ENCODE results near the gene VPS33A. TPM values are rescaled to one million over a fixed set of nuclear protein-coding genes. Genes with fewer than 3 reads are reported as not detected.
A peak's percentile ranks its signal among the peaks of the same experiment; 100 is the strongest.

The VPS33A gene
- total and polyA plus RNA-seq, 2 of the 8 experiments (the other 6 are each of a cell fraction or from before 2014, with no cell fraction given) = 16.4 to 41.8 TPM

DNA sequence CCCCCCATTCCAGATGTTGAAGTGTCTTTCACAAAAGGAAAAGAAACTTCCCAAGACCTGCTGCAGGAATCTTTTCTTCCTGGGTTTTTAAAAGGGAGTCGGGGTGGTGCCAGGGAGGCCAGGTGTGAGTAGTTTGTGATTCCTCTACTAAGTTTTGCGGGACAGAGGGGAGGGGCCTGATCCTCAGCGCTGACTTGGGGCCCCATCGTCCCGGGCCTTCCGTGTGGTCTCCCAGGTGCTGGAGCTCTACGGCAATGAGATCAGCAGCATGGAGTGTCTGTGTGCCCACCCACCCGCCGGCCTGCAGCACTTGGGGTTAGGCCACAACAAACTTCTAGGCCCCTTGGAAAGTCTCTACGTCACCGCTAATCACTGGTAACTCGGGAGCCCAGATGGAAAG, 78.8 kb downstream of the VPS33A start:
- ChIA-PET POLR2A (ENCODE audit: partially characterized antibody) (no interaction called here), CTCF (ENCODE audit: partially characterized antibody) (interaction anchor here (0.6 to 1.6 kb wide), 6 partner anchors 15 to 65 kb away, joined by 3 to 5 read pairs (median 3); no protein-coding TSS in a partner anchor)
- Histone ChIP-seq H3K79me2 (ENCODE audit: control insufficient read depth in 1 of 2, insufficient read depth in 2 of 2, low read length in 2 of 2) (no peaks in the 10 kb centered on the region), H3K4me2 (ENCODE audit: insufficient read depth in 1 of 2, low read depth in 2 of 2, low read length in 2 of 2) (no peak overlapping the region), H3K36me3 (ENCODE audit: control insufficient read depth in 2 of 4, insufficient read depth in 4 of 4, low read length in 3 of 4) (no peaks in the 10 kb centered on the region), H2BK5ac (ENCODE audit: low read depth, low read length) (no peak overlapping the region), H2AK5ac (ENCODE audit: low read depth, low read length) (no peak overlapping the region), H4K5ac (ENCODE audit: insufficient read length, low read depth, low read length) (no peak overlapping the region), H3K9ac (replicated peaks in 1 of 4; ENCODE audit: extremely low read depth in 1 of 4, low read depth in 3 of 4, low read length in 3 of 4) (no peak overlapping the region; a peak in 2 of 7 replicates), H4K8ac (ENCODE audit: extremely low read depth, insufficient read depth, low read length) (no peak overlapping the region), H3K9me3 (ENCODE audit: insufficient read depth in 2 of 2, low read depth in 1 of 2, low read length in 1 of 2) (no peaks in the 10 kb centered on the region), H3K23me2 (ENCODE audit: low read depth, low read length) (peaks cover 4% of the 10 kb centered on the region; the same call in 1 of the 2 replicates), H2BK120ac (replicated peaks; ENCODE audit: low read depth, low read length) (no peak overlapping the region), H3K79me1 (ENCODE audit: low read depth, low read length) (no peaks in the 10 kb centered on the region), H2BK20ac (ENCODE audit: low read length) (no peak overlapping the region), H2AFZ (ENCODE audit: low read length) (peak overlapping the region; percentile 81), H4K20me1 (replicated peaks in 1 of 2; ENCODE audit: control insufficient read depth in 1 of 2, insufficient read depth in 2 of 2, low read length in 2 of 2) (no peaks in the 10 kb centered on the region), H3K27me3 (replicated peaks in 1 of 4; ENCODE audit: control insufficient read depth in 3 of 4, extremely low read depth in 1 of 4, insufficient read depth in 3 of 4, low read length in 3 of 4) (peaks cover 0 to 6% (median 2%) of the 10 kb centered on the region in 4 experiments; a peak in 5 of 7 replicates), H2BK15ac (ENCODE audit: low read length) (no peak overlapping the region), H3K56ac (replicated peaks; ENCODE audit: insufficient read length, low read depth, low read length) (no peak overlapping the region), H3K14ac (ENCODE audit: insufficient read length) (no peak overlapping the region), H3K4me1 (replicated peaks in 1 of 4; ENCODE audit: control insufficient read depth in 3 of 4, insufficient read depth in 4 of 4, low read length in 3 of 4) (peaks cover 0 to 4% (median 2%) of the 10 kb centered on the region in 4 experiments; a peak in 3 of 7 replicates), H2BK12ac (ENCODE audit: low read depth, low read length) (no peak overlapping the region), H3K4me3 (ENCODE audit: extremely low read depth in 1 of 4, insufficient read depth in 2 of 4, low read depth in 3 of 4, low read length in 4 of 4) (no peak overlapping the region), H3K4ac (replicated peaks; ENCODE audit: insufficient read length, low read depth, low read length) (no peak overlapping the region), H4K91ac (replicated peaks; ENCODE audit: insufficient read length, low read length) (no peak overlapping the region), H3K23ac (ENCODE audit: insufficient read length) (no peak overlapping the region), H3K27ac (ENCODE audit: low read depth, low read length) (no peak overlapping the region), H3K18ac (ENCODE audit: extremely low read depth, low read length) (no peak overlapping the region)
- no peak for TF ChIP-seq POU5F1 (IDR thresholded peaks at IDR 0.05; ENCODE audit: low read depth, low read length)
- TF ChIP-seq CREB1 (IDR thresholded peaks at IDR 0.05) = no peak
- TF ChIP-seq, protein P1, sequence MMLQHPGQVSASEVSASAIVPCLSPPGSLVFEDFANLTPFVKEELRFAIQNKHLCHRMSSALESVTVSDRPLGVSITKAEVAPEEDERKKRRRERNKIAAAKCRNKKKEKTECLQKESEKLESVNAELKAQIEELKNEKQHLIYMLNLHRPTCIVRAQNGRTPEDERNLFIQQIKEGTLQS (IDR thresholded peaks at IDR 0.05; ENCODE audit: insufficient read depth, low read depth, low read length) = no peak
- TF ChIP-seq YY1 (IDR thresholded peaks at IDR 0.05; ENCODE audit: low read depth, low read length) = no peak
- TF ChIP-seq FOSL1 (IDR thresholded peaks at IDR 0.05; ENCODE audit: insufficient read depth, low read depth, low read length) = no peak
- TF ChIP-seq SIRT6 (IDR thresholded peaks at IDR 0.05; ENCODE audit: low read length) = no peak
- no peak for TF ChIP-seq SP2 (IDR thresholded peaks at IDR 0.05; ENCODE audit: low read length)
- TF ChIP-seq, protein P2, sequence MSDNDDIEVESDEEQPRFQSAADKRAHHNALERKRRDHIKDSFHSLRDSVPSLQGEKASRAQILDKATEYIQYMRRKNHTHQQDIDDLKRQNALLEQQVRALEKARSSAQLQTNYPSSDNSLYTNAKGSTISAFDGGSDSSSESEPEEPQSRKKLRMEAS (IDR thresholded peaks at IDR 0.05) = no peak
- DNase-seq (ENCODE audit: low read depth in 1 of 2, low spot score in 2 of 2) (no peak), FAIRE-seq (no peak)
- 69% methylated on average over 12 of the region's 12 CpGs; no CpG with 5 or more reads in 1 of the 2 experiments for WGBS, 2 experiments (ENCODE audit: extremely low coverage in 1 of 2, insufficient coverage in 1 of 2, insufficient read length in 1 of 2, insufficient replicate concordance in 2 of 2, low coverage in 1 of 2, low lambda C conversion rate in 2 of 2, missing lambda C conversion rate in 1 of 2)
